ENCODE data around the gene ETV1.

Gene ETV1

DNA sequence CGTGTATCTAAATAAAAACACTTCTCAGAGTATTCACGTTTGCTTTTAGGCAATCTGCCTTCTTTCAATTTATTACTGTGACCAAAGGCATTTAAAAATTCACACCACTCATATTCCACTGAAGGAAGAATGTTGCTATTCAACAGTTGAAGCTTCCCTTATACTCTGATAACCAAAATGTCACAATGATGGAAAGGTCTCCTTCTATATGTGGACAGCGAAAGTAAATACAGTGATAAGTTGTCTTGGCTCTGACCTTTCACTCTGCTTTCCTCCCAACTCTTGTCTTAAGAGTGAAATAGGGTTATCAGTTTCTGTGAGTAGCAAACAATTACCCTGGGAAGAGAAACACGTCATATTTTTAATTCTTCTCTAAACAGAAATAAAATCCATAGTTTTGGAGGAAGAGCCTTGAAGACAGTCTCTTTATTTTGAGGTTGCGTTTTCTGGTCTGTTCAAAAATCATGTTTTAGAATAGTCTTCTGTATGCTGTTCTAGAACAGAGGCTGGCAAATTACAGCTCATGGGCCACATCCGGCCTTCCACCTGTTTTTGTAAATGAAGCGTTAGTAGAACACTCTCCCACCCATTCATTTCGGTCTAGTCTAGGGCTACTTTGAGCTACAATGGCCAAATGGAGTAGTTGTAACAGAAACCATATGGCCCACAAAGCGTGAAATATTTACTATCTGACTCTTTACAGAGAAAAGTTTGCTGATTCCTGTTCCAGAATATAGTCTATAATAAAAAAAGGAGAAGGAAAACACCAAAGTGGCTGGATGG, 41.3 kb downstream of the ETV1 start:
- H3K27me3 ChIP-seq (ENCODE audit: insufficient read depth, insufficient read length): no peaks in the 10 kb centered on the region
- H3K9ac ChIP-seq (ENCODE audit: insufficient read length, low read depth): no peak overlapping the region
- no peaks in the 10 kb centered on the region for H3K4me1 ChIP-seq (ENCODE audit: insufficient read depth, insufficient read length)
- H3K36me3 ChIP-seq (ENCODE audit: insufficient read depth, insufficient read length, low read length): no peaks in the 10 kb centered on the region
- no peak overlapping the region for H3K4me3 ChIP-seq (ENCODE audit: insufficient read length, low read depth)
- no peak for DNase-seq (ENCODE audit: low read depth, low spot score)
- H3K9me3 ChIP-seq (ENCODE audit: insufficient read depth, low read length): no peaks in the 10 kb centered on the region
- no peak for TF ChIP-seq SUZ12 (IDR thresholded peaks at IDR 0.05; ENCODE audit: extremely low read depth, insufficient read depth, insufficient read length)
- no peak for TF ChIP-seq YY1 (IDR thresholded peaks at IDR 0.05; ENCODE audit: insufficient read depth, insufficient read length)
- TF ChIP-seq ZNF274 (IDR thresholded peaks at IDR 0.05; ENCODE audit: low read depth, low read length): no peak

DNA sequence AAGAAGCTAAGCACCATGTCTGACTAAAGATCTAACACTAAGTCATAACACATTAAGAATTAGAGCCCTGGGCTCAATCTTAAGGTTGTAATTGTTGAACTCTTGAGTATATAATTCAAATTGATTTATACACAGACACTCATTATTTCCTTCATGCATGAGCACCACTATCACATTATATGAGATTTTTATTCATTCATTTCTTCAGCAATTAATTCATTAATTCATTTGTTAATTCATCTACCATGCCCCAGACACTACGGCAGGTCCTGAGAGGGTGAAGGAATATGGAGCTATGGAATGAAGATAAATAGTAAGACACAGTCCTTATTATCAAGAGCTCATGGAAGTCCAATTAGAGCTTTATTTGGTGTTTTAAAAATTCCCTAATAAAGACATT, 41.9 kb downstream of the ETV1 start:
- H3K4me1 ChIP-seq (ENCODE audit: insufficient read depth, insufficient read length): no peaks in the 10 kb centered on the region
- no peak for TF ChIP-seq ZNF274 (IDR thresholded peaks at IDR 0.05; ENCODE audit: low read depth, low read length)
- no peak for TF ChIP-seq YY1 (IDR thresholded peaks at IDR 0.05; ENCODE audit: insufficient read depth, insufficient read length)
- no peak for TF ChIP-seq SUZ12 (IDR thresholded peaks at IDR 0.05; ENCODE audit: extremely low read depth, insufficient read depth, insufficient read length)
- no peaks in the 10 kb centered on the region for H3K27me3 ChIP-seq (ENCODE audit: insufficient read depth, insufficient read length)
- H3K9me3 ChIP-seq (ENCODE audit: insufficient read depth, low read length): no peaks in the 10 kb centered on the region
- H3K36me3 ChIP-seq (ENCODE audit: insufficient read depth, insufficient read length, low read length): no peaks in the 10 kb centered on the region
- H3K9ac ChIP-seq (ENCODE audit: insufficient read length, low read depth): no peak overlapping the region
- H3K4me3 ChIP-seq (ENCODE audit: insufficient read length, low read depth): no peak overlapping the region
- DNase-seq (ENCODE audit: low read depth, low spot score): no peak

DNA sequence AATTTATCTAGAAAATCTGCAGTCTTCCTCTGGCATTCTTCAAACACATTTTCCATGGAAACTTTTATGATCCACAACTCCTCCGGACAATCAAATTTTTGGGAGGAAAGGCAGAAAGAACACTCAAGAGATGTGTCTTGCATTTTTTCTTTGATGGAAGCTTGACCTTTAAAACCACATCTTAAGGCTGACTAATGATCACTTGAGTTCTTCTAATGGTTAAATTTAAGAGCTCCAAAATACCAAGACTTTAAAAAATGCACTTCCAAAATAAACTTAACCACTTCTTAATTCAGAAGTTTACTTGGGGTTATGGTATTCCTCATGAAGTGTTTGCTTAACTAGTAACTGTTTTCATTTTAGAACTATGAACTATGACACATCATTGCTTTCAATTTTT, 43.3 kb downstream of the ETV1 start:
- no peak for DNase-seq (ENCODE audit: low read depth, low spot score)
- Histone ChIP-seq H3K4me3 (ENCODE audit: insufficient read length, low read depth) (no peak overlapping the region), H3K4me1 (ENCODE audit: insufficient read depth, insufficient read length) (no peaks in the 10 kb centered on the region), H3K27me3 (ENCODE audit: insufficient read depth, insufficient read length) (no peaks in the 10 kb centered on the region), H3K9me3 (ENCODE audit: insufficient read depth, low read length) (no peaks in the 10 kb centered on the region), H3K9ac (ENCODE audit: insufficient read length, low read depth) (no peak overlapping the region), H3K36me3 (ENCODE audit: insufficient read depth, insufficient read length, low read length) (no peaks in the 10 kb centered on the region)
- TF ChIP-seq ZNF274 (IDR thresholded peaks at IDR 0.05; ENCODE audit: low read depth, low read length): no peak
- TF ChIP-seq YY1 (IDR thresholded peaks at IDR 0.05; ENCODE audit: insufficient read depth, insufficient read length): no peak

DNA sequence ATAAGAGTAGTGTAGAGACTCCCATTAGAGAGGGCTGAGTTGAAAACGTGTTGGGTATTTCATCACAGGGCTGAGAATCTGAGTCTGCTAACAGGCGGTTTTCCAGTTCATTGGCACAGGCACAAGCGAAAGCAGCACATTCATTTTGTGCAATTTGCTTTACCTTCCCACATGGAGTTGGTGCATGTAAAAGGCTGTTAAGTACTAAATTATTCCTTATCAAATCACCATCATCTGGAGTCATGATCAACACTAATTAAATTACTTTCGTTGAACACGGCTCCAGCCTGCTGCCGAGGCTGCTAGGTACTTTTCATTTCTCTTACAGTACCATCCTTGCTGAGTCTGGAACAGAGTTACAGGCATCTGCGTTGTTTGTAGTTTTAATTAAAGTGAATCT, 43.8 kb downstream of the ETV1 start:
- H3K9me3 ChIP-seq (ENCODE audit: insufficient read depth, low read length): no peaks in the 10 kb centered on the region
- no peak overlapping the region for H3K9ac ChIP-seq (ENCODE audit: insufficient read length, low read depth)
- no peak for DNase-seq (ENCODE audit: low read depth, low spot score)
- no peaks in the 10 kb centered on the region for H3K36me3 ChIP-seq (ENCODE audit: insufficient read depth, insufficient read length, low read length)
- TF ChIP-seq ZNF274 (IDR thresholded peaks at IDR 0.05; ENCODE audit: low read depth, low read length) (no peak), YY1 (IDR thresholded peaks at IDR 0.05; ENCODE audit: insufficient read depth, insufficient read length) (no peak), SUZ12 (IDR thresholded peaks at IDR 0.05; ENCODE audit: extremely low read depth, insufficient read depth, insufficient read length) (no peak)
- no peaks in the 10 kb centered on the region for H3K27me3 ChIP-seq (ENCODE audit: insufficient read depth, insufficient read length)
- no peak overlapping the region for H3K4me3 ChIP-seq (ENCODE audit: insufficient read length, low read depth)
- no peaks in the 10 kb centered on the region for H3K4me1 ChIP-seq (ENCODE audit: insufficient read depth, insufficient read length)

- Histone ChIP-seq H3K27me3 (ENCODE audit: insufficient read depth, insufficient read length) (no peaks in the 10 kb centered on the region), H3K4me1 (ENCODE audit: insufficient read depth, insufficient read length) (no peaks in the 10 kb centered on the region), H3K9ac (ENCODE audit: insufficient read length, low read depth) (no peak overlapping the region), H3K36me3 (ENCODE audit: insufficient read depth, insufficient read length, low read length) (peaks cover 10% of the 10 kb centered on the region), H3K4me3 (ENCODE audit: insufficient read length, low read depth) (no peak overlapping the region), H3K9me3 (ENCODE audit: insufficient read depth, low read length) (no peaks in the 10 kb centered on the region)
- TF ChIP-seq ZNF274 (IDR thresholded peaks at IDR 0.05; ENCODE audit: low read depth, low read length): no peak
- no peak for TF ChIP-seq YY1 (IDR thresholded peaks at IDR 0.05; ENCODE audit: insufficient read depth, insufficient read length)
- TF ChIP-seq SUZ12 (IDR thresholded peaks at IDR 0.05; ENCODE audit: extremely low read depth, insufficient read depth, insufficient read length): no peak
- no peak for DNase-seq (ENCODE audit: low read depth, low spot score)
Observed at GRCh38 chr7:13933536-13933935, 55.9 kb downstream of the ETV1 start.

- no peaks in the 10 kb centered on the region for H3K9me3 ChIP-seq (ENCODE audit: insufficient read depth, low read length)
- H3K4me1 ChIP-seq (ENCODE audit: insufficient read depth, insufficient read length): no peaks in the 10 kb centered on the region
- TF ChIP-seq ZNF274 (IDR thresholded peaks at IDR 0.05; ENCODE audit: low read depth, low read length) (no peak), SUZ12 (IDR thresholded peaks at IDR 0.05; ENCODE audit: extremely low read depth, insufficient read depth, insufficient read length) (no peak), YY1 (IDR thresholded peaks at IDR 0.05; ENCODE audit: insufficient read depth, insufficient read length) (no peak)
- H3K36me3 ChIP-seq (ENCODE audit: insufficient read depth, insufficient read length, low read length): peaks cover 10% of the 10 kb centered on the region
- no peak overlapping the region for H3K9ac ChIP-seq (ENCODE audit: insufficient read length, low read depth)
- H3K4me3 ChIP-seq (ENCODE audit: insufficient read length, low read depth): no peak overlapping the region
- DNase-seq (ENCODE audit: low read depth, low spot score): no peak
- no peaks in the 10 kb centered on the region for H3K27me3 ChIP-seq (ENCODE audit: insufficient read depth, insufficient read length)
Observed at GRCh38 chr7:13933091-13933490, 56.4 kb downstream of the ETV1 start.

DNA sequence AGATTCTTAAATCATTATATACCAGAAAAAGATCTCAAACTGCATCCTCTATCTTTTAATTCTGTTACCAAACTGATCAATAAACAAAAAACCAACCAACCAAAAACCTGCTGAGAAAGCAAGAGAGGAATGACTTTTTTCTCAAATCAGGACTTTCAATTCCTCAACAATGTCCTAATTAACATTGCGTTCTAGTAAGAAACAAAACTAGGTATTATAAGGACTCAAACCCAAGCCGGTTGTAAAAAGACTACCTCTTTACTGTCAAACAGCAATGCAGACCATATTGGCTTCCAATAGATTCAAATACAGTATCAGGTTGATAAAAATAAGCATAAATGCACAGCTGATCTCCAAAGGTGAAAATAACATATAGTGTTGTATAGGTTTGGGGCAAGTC, 57.3 kb downstream of the ETV1 start:
- no peak for DNase-seq (ENCODE audit: low read depth, low spot score)
- no peak overlapping the region for H3K9ac ChIP-seq (ENCODE audit: insufficient read length, low read depth)
- no peak overlapping the region for H3K4me3 ChIP-seq (ENCODE audit: insufficient read length, low read depth)
- H3K36me3 ChIP-seq (ENCODE audit: insufficient read depth, insufficient read length, low read length): peaks cover 10% of the 10 kb centered on the region
- no peaks in the 10 kb centered on the region for H3K27me3 ChIP-seq (ENCODE audit: insufficient read depth, insufficient read length)
- no peaks in the 10 kb centered on the region for H3K9me3 ChIP-seq (ENCODE audit: insufficient read depth, low read length)
- H3K4me1 ChIP-seq (ENCODE audit: insufficient read depth, insufficient read length): no peaks in the 10 kb centered on the region
- TF ChIP-seq SUZ12 (IDR thresholded peaks at IDR 0.05; ENCODE audit: extremely low read depth, insufficient read depth, insufficient read length) (no peak), YY1 (IDR thresholded peaks at IDR 0.05; ENCODE audit: insufficient read depth, insufficient read length) (no peak), ZNF274 (IDR thresholded peaks at IDR 0.05; ENCODE audit: low read depth, low read length) (no peak)

Data from NT2/D1 (cell line).